ENCODE results near the gene TNS1. TPM values are rescaled to one million over a fixed set of nuclear protein-coding genes. Genes with fewer than 3 reads are reported as not detected.

Gene TNS1
- total RNA-seq, 1 donor: 116 TPM

- DNase-seq (ENCODE audit: low read depth): no peak
Observed at GRCh38 chr2:218015586-218016521, 13.1 kb upstream of the TNS1 start.

GRCh38 chr2:218014706-218015585 lies 12.2 kb upstream of the TNS1 start:
- no peak for DNase-seq (ENCODE audit: low read depth)

More at GRCh38 chr2:218015586-218016521, 13.1 kb upstream of the TNS1 start:
- H3K4me3 ChIP-seq (ENCODE audit: low read depth, low read length): no peak overlapping the region
- TF ChIP-seq CTCF (IDR thresholded peaks at IDR 0.05; ENCODE audit: insufficient read depth, low read length): no peak

GRCh38 chr2:218013289-218013688 lies 10.5 kb upstream of the TNS1 start:
- no peak for TF ChIP-seq CTCF (IDR thresholded peaks at IDR 0.05; ENCODE audit: insufficient read depth, low read length)
- DNase-seq (ENCODE audit: low read depth): no peak
- no peak overlapping the region for H3K4me3 ChIP-seq (ENCODE audit: low read depth, low read length)

More at GRCh38 chr2:218014706-218015585, 12.2 kb upstream of the TNS1 start:
- no peak overlapping the region for H3K4me3 ChIP-seq (ENCODE audit: low read depth, low read length)
- TF ChIP-seq CTCF (IDR thresholded peaks at IDR 0.05; ENCODE audit: insufficient read depth, low read length): no peak

- no peak for TF ChIP-seq CTCF (IDR thresholded peaks at IDR 0.05; ENCODE audit: insufficient read depth, low read length)
- H3K4me3 ChIP-seq (ENCODE audit: low read depth, low read length): no peak overlapping the region
- no peak for DNase-seq (ENCODE audit: low read depth)
Observed at GRCh38 chr2:218012284-218012683, 9.5 kb upstream of the TNS1 start.

GRCh38 chr2:218011653-218012040 lies 8.9 kb upstream of the TNS1 start:
- no peak for TF ChIP-seq CTCF (IDR thresholded peaks at IDR 0.05; ENCODE audit: insufficient read depth, low read length)
- no peak overlapping the region for H3K4me3 ChIP-seq (ENCODE audit: low read depth, low read length)
- DNase-seq (ENCODE audit: low read depth): no peak

GRCh38 chr2:218010984-218011652 lies 8.3 kb upstream of the TNS1 start:
- DNase-seq (ENCODE audit: low read depth): no peak
- no peak for TF ChIP-seq CTCF (IDR thresholded peaks at IDR 0.05; ENCODE audit: insufficient read depth, low read length)
- no peak overlapping the region for H3K4me3 ChIP-seq (ENCODE audit: low read depth, low read length)

All from fibroblast of the aortic adventitia (primary cell).